Medulla oblongata (tissue), 1 donor: ENCODE results near the gene POLD3.
A peak's percentile ranks its signal among the peaks of the same experiment; 100 is the strongest.
"Not testable (repeated sequence)": the region's sequence is repeated elsewhere in the genome, so short reads cannot be mapped to it uniquely, and the experiment has no call there.

Experiments used
- DNase-seq: peaks from one replicate; pipeline ENCODE4 v3.0.0-alpha.2; 2015; ENCODE audit errors: extremely low spot score

The POLD3 gene

DNA sequence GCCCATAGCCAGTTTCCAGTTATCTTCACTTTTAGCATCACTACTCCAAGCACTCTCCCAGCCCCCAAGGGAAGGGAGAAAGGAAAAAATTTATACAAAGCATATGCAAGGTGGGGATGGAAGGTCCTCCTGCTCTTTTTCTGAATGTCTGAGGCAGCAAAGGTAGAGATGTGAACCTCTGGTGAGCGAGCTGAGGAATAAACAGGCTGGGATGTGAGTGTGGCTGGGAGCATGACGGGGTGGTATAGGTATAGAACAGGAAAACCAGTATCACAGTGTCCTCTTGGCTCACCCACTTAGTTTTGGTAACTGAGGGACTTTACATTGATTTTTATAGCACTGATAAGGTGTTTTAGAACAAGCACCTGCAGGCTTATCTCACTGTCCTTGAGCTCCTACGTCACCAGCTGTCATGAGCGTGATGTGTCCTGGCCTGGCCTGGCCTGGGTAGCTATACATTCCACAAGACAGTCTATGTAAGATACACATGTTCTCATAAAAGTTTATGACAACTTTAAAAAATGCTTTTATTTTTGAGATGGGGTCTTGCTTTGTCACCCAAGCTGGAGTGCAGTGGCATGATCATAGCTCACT lies 10.3 kb upstream of the POLD3 start:
- DNase-seq = no peak

DNA sequence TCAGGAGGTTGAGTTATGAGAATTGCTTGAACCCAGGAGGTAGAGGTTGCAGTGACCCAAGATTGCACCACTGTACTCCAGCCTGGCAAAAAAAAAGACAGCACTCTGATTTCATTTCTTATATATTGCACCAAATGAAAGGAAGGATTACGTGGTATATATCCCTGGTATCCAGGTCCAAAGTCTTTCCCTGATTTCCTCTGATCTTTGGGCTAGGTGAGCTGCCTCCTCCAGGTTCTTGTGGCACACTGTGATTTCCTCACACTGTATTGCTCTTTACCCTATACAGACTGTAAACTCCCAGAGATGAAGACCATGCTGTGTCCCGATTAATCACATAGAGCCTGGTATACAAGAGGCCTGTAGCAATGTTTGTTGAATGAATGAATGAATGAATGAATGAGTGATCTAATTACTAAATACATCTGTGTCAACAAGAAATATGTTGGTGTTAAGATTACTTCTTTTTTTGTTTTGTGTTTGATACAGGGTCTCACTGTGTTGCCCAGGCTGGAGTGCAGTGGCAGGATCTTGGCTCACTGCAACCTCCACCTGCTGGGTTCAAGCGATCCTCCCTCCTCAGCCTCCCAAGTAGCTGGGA lies 9.3 kb upstream of the POLD3 start:
- DNase-seq = no peak

DNA sequence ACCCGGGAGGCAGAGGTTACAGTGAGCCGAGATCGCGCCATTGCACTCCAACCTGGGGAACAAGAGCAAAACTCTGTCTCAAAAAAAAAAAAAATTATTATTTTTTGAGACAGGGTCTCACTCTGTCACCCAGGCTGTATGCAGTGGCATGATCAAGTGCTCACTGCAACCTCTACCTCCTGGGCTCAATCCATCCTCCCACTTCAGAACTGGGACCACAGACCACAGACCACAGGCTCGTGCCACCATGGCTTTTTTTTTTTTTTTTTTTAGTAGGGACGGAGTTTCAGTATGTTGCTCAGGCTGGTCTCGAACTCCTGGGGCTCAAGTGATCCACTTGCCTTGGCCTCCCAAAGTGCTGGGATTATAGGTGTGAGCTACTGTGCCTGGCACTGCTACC lies 1.9 kb upstream of the POLD3 start:
- not testable (repeated sequence) for DNase-seq

DNA sequence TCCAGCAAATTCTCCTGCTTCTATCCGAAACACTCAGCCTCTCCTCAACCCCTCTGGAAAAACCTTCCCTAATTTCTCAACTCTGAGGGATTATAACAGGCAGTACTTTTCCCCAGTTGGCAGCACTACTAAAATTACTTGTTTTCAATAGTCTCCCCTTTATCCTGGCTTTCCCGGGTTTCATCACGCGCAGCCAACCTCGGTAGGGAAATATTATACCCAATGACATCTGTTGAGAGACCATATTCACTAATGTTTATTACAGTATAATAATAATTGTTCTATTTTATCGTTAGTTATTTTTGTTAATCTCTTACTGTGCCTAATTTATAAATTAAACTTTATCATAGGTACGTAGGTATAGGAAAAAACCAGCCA lies 330 bp upstream of the POLD3 start:
- DNase-seq = peak; percentile 27

DNA sequence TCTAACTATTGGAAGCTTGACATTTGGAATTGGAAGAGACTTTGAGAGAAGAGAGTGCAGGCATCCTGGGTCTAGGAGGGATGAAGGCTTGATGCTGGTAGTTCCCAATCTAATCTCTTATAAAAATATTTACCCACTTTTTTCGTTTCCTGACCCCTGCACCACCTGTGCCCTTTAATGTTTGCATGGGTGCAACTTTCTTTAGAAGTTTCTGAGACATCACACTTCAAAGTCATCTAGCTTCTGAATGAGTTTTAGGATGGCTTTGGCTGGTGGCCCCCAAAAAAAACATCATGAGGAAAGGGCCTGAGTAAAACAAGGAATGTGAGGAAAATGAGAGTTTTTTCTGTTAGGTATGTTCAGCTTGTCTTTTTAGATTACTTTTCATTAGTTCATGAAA lies 1.1 kb downstream of the POLD3 start:
- no peak for DNase-seq

DNA sequence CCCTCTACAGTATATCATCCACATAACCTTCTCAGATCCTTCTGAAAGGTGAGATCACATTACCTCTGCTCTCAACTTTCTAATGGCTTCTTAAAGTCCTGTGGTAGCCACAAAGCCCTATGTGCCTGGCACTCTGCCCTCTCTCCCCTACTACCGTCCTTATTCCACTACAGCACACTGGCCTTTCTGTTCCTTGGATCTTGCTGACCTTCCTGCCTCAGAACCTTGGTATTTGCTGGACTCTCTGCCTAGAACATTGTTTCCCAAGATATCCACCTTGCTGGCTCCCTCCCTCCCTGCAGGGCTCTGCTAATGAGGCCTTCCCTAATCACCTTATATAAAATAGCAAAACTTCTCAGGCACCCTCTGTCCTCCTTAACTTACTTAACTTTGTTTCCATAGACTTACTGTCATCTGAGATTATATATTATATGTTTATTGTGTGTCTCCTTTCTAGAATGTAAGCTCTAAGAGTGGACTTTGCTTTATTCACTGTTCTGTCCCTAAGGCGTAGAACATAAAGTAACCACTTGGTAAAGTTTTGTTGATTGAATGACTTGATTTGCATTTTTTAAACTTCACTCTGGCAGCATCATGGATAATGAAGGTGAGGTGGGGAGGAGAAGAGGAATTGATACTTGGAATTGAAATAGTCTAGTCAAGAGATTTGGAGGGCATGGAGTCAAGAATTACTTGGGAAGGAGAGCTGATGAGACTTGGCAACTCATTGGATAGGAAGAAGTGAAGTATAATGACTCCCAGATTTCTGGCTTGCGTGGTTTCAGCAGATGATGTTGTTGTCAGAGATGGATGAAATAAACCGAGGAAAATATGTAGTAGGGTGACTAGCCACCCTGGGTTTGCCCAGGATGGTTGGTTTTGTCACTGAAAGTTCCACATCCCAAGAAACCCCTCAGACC lies 10.5 kb downstream of the POLD3 start:
- DNase-seq = no peak

DNA sequence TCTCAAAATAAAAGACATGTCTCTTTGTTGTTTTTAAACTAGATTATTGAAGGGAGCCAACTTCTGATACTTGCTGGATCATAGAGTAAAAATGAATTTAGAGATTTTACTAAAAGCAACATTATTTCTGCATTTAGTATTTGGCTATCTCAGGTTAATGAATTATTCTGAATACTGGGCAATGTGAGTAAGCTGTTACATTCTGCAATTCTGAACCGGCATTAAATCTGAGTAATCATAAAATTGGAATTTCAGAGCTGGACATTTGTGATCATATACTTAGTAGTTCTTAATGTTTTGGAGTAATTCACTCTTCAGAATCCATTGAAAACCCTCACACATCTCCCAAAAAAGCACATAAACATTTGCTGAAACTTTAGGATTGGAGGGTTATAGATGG lies 11.5 kb downstream of the POLD3 start:
- no peak for DNase-seq

DNA sequence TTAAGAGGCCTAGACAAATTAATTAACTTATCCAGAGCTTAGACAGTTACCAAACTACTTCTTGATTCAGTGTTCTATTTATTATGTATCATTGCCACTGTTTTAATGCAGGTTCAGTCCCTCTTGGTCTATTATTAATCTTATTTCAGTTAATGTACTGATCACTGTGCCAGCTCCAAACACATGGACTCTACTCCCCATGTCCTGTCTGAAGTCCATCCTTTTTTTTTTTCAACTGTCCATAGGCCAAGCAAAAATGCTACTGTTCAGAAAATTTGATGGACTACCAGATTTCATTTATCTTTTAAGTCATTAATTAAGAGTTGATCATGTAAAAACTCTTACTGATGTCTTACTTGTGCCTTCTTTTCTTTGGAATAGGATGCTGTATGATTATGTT lies 11.9 kb downstream of the POLD3 start:
- no peak for DNase-seq

DNA sequence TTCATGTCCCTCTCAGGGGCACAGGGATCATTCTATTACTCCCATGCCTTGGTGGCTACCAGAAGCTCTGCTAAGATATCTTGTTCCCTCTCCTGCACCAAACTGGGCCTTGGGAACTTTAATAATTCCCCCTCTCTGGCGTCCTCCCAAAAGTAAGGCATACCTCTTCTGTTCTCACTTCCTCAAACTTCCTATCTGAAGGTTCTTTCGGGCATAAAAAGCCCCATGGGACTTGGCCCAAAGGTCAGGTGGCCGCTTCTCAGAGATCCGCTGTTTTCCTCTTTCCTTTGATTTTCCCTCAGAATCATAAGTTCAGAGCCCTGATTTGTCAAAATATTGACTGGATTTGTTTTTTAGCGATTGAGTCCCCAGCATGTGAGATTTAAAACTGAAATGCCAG lies 13.0 kb downstream of the POLD3 start:
- no peak for DNase-seq

DNA sequence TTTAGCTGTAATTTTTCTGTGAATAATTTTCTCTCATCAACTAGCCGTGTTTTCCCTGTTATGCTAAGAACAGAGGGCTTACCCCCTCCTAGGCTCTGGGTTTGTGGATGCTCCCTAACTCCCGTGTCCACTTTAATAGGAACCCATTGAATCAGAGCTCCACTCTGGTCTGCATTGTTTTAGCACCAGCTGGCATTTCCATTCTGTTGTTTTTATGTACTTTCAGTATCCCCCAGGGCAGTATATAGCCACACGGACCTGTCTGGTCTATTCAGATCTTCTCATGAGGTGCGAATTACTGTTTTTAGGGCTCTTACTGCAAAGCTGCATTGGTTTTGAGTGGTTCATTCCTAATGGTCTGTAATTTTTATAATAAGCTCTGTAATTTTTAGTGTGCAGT lies 16.0 kb downstream of the POLD3 start:
- DNase-seq = no peak

DNA sequence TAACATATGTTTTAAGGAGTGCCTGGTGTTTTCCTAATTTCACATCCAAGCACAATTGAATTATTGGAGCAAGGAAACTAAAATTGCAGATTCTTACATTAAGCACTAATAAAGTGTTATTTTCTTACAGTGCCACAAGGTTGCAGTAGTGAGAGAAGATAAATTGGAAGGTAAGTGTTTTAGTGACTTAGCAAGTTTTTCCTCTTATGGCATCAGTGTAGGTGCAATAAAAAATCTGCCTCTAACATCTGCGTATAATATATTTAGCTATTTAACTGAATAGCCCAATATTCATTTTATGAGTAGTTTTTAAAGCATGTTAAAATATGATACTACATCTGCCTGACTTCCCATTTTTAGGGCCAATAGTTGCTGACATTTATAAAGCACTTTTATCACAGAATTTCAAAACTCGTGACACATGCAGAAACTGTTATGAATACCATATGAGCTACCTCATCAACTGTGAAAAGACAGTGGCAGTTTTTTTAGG lies 19.0 kb downstream of the POLD3 start:
- DNase-seq = peak; percentile 64

DNA sequence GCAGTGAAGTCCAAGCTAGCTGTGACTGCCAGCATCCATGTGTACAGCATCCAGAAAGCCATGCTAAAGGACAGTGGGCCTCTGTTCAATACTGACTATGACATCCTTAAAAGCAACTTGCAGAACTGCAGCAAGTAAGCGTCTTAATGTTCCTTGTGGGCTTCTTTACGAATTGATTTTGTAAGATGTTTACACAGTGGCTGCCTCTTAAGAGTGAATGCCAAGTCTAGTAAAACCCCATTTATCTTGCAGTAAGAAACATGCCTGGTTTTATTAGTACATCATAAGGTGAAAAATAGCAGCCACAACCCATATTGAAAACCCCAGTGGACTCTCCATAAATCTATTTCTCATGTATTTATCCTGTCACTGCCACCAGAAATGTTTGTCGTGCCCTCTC lies 20.5 kb downstream of the POLD3 start:
- no peak for DNase-seq

DNA sequence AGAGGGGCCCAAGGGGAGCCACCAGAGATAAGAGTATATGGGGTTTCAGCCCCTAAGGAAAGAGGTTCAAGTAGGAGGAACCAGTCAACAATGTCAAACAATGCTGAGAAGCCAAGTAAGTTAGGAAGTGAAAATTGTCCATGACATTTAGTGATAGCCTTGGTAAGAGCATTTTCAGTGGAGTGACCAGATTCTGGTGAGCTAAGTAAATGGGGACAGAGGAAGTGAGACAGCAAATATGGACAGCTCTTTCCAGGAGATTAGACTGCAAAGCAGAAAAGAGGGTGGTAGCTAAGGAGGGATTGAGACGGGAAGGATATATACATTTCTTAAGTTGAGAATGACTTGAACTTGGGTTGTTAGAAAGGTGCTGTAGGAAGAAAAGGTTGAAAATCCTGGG lies 22.9 kb downstream of the POLD3 start:
- DNase-seq = no peak

DNA sequence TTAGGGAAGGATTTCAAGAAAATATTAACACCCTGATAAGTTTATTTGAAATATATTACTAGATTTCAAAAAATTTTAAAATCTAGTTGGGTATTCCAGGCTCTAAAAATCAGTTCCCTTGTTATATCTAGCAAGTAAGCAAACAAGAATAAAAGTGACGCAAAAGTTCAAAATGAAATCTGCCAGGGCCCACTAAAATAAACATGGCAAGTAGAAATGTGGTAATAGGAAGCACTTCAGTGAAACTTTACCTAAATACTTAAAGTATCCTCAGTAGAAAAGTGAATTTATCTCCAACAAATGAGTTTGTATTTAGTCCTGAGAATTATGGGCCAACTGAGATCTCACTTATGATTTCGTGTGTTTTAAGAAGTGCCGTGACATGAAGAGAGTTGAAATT lies 23.6 kb downstream of the POLD3 start:
- no peak for DNase-seq

DNA sequence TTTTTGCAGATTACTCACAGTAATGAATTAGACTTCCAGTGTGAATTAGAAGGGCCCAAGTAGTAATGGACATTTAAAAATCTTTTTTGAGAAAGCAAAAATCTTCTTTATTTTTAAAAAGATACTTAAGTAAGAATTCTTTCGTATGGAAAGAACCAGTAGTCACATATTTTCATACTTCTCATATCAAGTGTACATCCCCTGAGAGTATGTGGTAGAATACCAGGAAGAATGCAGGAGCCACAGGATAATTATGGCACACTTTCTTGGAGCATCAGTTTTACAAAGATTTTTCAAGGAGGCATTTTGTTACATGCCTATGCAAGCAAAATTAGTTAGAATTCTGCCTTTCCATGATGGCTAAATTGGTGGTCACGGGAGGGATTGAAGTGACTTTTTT lies 28.1 kb downstream of the POLD3 start:
- no peak for DNase-seq

DNA sequence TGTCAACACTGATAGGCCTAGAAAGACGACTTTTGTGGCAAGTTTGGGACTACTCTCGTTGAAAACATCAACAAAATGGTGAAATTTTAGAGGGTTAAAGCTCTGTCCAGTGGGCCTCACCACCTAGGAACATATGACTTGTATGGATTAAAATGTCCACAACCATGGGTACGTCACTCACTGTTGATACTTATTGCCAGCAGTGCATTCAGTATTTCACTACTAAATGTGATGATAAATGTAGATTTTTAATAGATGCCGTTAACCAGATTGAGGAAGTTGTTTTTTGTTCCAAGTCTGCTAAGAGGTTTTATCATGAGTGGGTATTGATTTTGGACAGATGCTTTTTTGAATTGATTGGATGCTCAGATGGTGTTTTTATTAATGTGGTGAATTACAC lies 33.7 kb downstream of the POLD3 start:
- no peak for DNase-seq

DNA sequence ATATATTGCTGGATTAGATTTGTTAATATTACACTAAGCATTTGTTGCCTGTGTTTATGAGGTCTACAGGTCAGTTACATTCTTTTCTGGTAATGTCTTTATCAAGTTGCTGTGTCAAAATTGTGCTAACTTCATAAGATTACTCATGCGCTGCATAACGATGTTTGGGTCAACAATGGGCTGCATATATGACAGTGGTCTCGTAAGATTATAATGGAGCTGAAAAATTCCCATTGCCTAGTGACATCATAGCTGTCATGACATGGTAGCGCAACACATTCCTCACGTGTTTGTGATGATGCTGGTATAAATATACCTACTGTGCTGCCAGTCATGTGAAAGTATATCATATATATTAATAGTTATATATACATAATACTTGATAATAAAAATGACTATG lies 34.2 kb downstream of the POLD3 start:
- DNase-seq = no peak

DNA sequence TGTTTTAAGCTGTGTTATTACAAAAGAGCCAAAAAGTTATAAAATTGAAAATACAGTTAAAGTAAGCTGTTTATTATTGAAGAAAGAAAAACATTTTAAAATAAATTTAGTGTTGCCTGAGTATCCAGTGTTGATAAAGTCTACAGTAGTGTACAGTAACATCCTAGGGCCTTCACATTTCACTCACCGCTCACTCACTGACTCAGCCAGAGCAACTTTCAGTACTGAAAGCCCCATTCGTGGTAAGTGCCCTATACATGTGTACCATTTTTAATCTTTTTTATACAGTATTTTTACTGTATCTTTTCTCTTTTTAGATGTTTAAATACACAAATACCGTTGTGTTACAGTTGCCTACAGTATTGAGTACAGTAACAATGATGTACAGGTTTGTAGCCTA lies 35.0 kb downstream of the POLD3 start:
- DNase-seq = no peak

DNA sequence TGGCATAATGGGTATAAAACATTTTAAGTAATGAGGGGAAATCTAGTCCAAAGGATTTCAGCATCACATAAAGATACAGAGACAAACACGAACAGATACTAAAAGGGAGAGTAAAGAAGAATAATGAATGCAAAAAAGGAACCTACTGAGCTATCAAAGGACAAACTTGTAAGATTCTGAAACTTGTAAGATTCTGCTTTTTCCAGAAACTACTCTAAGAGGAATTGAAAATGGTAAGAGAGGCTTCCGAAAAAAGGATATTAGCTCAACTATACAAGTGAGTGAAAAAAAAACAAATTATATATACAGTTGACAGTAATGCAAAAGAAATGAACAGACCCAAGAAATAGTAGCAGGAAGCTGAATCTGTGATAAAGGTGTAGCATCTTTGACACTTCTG lies 37.7 kb downstream of the POLD3 start:
- peak; percentile 64 for DNase-seq

DNA sequence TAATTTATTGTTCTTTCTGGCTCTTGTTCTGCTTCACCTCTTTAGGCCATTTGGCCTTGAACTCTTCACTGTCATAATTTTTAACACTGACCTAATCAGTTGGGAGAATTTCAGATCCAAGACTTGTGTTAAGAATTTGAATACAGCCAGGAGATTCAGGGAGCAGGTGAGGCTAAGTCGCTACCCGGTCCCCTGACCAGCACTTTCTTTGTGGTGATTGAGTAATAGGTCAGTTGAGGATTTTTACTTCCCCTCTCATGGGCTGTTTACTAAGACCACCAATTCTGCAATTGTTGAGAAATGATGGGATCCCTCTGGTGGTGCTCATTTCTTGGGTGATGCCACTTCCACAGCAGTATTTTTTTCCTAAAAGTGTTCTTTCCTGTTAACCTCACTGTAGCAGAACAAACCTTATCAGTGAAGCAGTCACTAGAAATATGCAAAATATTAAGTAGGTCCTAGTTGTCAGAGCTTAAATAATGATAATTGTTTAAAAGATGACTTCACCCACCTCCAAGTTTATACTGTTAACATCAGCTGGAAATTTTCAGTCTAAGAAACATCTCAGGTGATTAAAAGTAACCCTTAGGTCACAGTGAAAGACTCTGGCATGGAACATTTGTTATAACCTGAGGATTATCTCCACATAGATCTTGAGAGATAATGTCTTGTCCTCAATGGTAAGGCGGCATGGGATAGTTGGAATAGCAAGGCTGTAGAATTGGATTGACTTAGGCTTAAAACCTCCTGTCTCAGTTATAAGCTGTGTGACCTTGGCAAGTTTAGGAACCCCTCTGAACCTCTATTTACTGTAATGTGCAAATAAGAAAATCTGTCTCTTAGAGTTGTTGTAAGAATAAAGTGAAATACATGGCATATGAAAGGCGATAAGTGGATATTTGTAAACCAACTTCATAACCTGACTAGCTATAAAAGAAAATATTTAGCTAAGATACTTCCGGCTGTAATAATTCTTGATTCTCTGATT lies 41.3 kb downstream of the POLD3 start:
- no peak for DNase-seq

DNA sequence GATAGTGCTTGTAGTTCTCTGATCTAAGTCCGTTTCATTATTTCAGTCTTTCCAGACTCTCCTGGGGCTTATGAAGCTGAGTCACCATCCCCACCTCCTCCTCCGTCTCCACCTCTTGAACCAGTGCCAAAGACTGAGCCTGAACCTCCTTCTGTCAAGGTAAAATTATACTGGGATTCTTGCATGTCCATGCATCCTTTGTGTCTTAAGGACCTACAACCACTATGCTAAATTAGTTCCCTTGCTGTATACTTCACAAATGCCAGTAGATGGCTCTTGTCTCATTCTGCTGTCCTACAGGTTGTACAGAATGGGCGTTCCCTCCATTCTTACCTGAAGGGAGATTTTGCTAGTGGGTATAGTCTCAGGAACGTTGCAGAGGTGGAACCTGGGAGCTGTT lies 42.2 kb downstream of the POLD3 start:
- no peak for DNase-seq
